Activated CD4-positive, CD25-positive, alpha-beta regulatory T cell (primary cell): ENCODE measurements around the gene VMP1.

Source experiments
- DNase-seq, 4 experiments: peaks; one replicate each; lab custom pipeline; 2025; lab: John Stamatoyannopoulos, UW

Gene VMP1

GRCh38 chr17:59707149-59707970, at the start of gene VMP1, which contains the start of gene PTRH2:
Gene VMP1, plus strand, starts transcription at chr17:59707654. Its CDS starts 23,793 bp downstream, at chr17:59731447.
Gene PTRH2, minus strand, starts transcription at chr17:59707430. Its CDS starts 9,452 bp downstream, at chr17:59697978.
- peak; percentile 69 to 83 (median 73) for DNase-seq

GRCh38 chr17:59666235-59666634, 41.2 kb upstream of the VMP1 start:
- no peak for DNase-seq

- DNase-seq, result no peak
Observed at GRCh38 chr17:59668816-59669215, 38.6 kb upstream of the VMP1 start.

GRCh38 chr17:59669411-59669810, 38.0 kb upstream of the VMP1 start:
- DNase-seq, result no peak

- DNase-seq, result no peak
Observed at GRCh38 chr17:59669944-59670343, 37.5 kb upstream of the VMP1 start.

GRCh38 chr17:59671386-59671785, 36.1 kb upstream of the VMP1 start:
- DNase-seq, result no peak

- no peak for DNase-seq
Observed at GRCh38 chr17:59675231-59675630, 32.2 kb upstream of the VMP1 start.

- DNase-seq, result no peak
Observed at GRCh38 chr17:59676716-59677115, 30.7 kb upstream of the VMP1 start.

- DNase-seq, result no peak
Observed at GRCh38 chr17:59678918-59679317, 28.5 kb upstream of the VMP1 start.

GRCh38 chr17:59680314-59680713, 27.1 kb upstream of the VMP1 start:
- no peak for DNase-seq

- no peak for DNase-seq
Observed at GRCh38 chr17:59683283-59683682, 24.2 kb upstream of the VMP1 start.

- no peak for DNase-seq
Observed at GRCh38 chr17:59684967-59685366, 22.5 kb upstream of the VMP1 start.

- no peak for DNase-seq
Observed at GRCh38 chr17:59688008-59688407, 19.4 kb upstream of the VMP1 start.

- no peak for DNase-seq
Observed at GRCh38 chr17:59688496-59688895, 19.0 kb upstream of the VMP1 start.

GRCh38 chr17:59693582-59693981, 13.9 kb upstream of the VMP1 start:
- no peak for DNase-seq

- no peak for DNase-seq
Observed at GRCh38 chr17:59694344-59694743, 13.1 kb upstream of the VMP1 start.

- no peak for DNase-seq
Observed at GRCh38 chr17:59695945-59696681, 11.3 kb upstream of the VMP1 start.

GRCh38 chr17:59696682-59697277, 10.7 kb upstream of the VMP1 start:
- DNase-seq, result no peak

GRCh38 chr17:59698143-59698542, 9.3 kb upstream of the VMP1 start:
- no peak for DNase-seq

GRCh38 chr17:59699218-59699617, 8.2 kb upstream of the VMP1 start:
- no peak for DNase-seq

- no peak for DNase-seq
Observed at GRCh38 chr17:59699786-59700185, 7.7 kb upstream of the VMP1 start.

GRCh38 chr17:59702304-59702703, 5.2 kb upstream of the VMP1 start:
- DNase-seq, result no peak

GRCh38 chr17:59707971-59708430, 547 bp downstream of the VMP1 start:
- no peak for DNase-seq
